Measurements from ENCODE around the gene TSPEAR.

GRCh38 chr21:44670642-44671432 is 40.5 kb downstream of the TSPEAR start:
- TF ChIP-seq EZH2 (IDR thresholded peaks at IDR 0.05; ENCODE audit: borderline replicate concordance, low read length) (no peak), CTCF (IDR thresholded peaks at IDR 0.05; ENCODE audit: low read length) (no peak)
